H1 (cell line): ENCODE results near the gene MICALL1. TPM values are rescaled to one million over a fixed set of nuclear protein-coding genes. Genes with fewer than 3 reads are reported as not detected.

Source experiments
- CTCF ChIA-PET: fragments of 300-600 bp; sonication (Branson Sonifier 250); formaldehyde crosslinking; loops from one replicate; lab custom pipeline; 2021; ENCODE audit not compliant: partially characterized antibody; lab: Charles Lee
- POLR2A ChIA-PET: fragments of 300-600 bp; sonication (Branson Sonifier 250); formaldehyde crosslinking; loops from one replicate; lab custom pipeline; 2021; ENCODE audit warnings: inconsistent platforms; ENCODE audit not compliant: partially characterized antibody; lab: Charles Lee
- DNase-seq, 2 experiments: peaks; one replicate each; pipeline versions ENCODE4 v3.0.0 to v3.0.0-alpha.2; 2010 to 2022; ENCODE audit warnings: low spot score in 2 of 2, low read depth in 1 of 2, mixed read lengths in 1 of 2
- FAIRE-seq: peaks from 2 replicates; lab custom pipeline; 2011; peaks lifted over from hg19 to GRCh38; lab: Jason Lieb, UNC
- H2AFZ ChIP-seq: 2 replicates; pipeline ENCODE4 v1.8.1; 2012; ENCODE audit warnings: low read length, inconsistent platforms
- H2AK5ac ChIP-seq: 2 replicates; pipeline ENCODE4 v1.6.1; 2013; ENCODE audit warnings: low read depth, low read length
- H2BK120ac ChIP-seq: replicated peaks from 2 replicates; pipeline ENCODE3; 2013; ENCODE audit warnings: low read depth, low read length, inconsistent platforms
- H2BK12ac ChIP-seq: 2 replicates; pipeline ENCODE4 v1.6.1; 2013; ENCODE audit warnings: low read depth, low read length
- H2BK15ac ChIP-seq: 2 replicates; pipeline ENCODE4 v1.6.1; 2013; ENCODE audit warnings: low read length
- H2BK20ac ChIP-seq: 2 replicates; pipeline ENCODE4 v1.6.1; 2013; ENCODE audit warnings: low read length
- H2BK5ac ChIP-seq: 2 replicates; pipeline ENCODE4 v1.6.1; 2013; ENCODE audit warnings: low read depth, low read length
- H3K14ac ChIP-seq: 2 replicates; pipeline ENCODE4 v1.6.1; 2013; ENCODE audit warnings: inconsistent platforms; ENCODE audit not compliant: insufficient read length
- H3K18ac ChIP-seq: 2 replicates; pipeline ENCODE4 v1.6.1; 2013; ENCODE audit warnings: low read length; ENCODE audit errors: extremely low read depth
- H3K23ac ChIP-seq: 2 replicates; pipeline ENCODE4 v1.6.1; 2013; ENCODE audit warnings: inconsistent platforms; ENCODE audit not compliant: insufficient read length
- H3K23me2 ChIP-seq: 2 replicates; pipeline ENCODE4 v1.6.1; 2013; ENCODE audit warnings: low read depth, low read length
- H3K27ac ChIP-seq: 2 replicates; pipeline ENCODE4 v1.6.1; 2011; ENCODE audit warnings: low read depth, low read length, inconsistent platforms
- H3K27me3 ChIP-seq, 4 experiments: replicated peaks in 1 of 4; 1 replicate in 1 of 4; 2 replicates in 3 of 4; pipeline versions ENCODE4 v1.6.1 to v1.8.1; 2011 to 2013; ENCODE audit warnings: low read length in 3 of 4, mild to moderate bottlenecking in 3 of 4, inconsistent platforms in 2 of 4, mixed read lengths in 2 of 4, moderate library complexity in 1 of 4; ENCODE audit not compliant: control insufficient read depth in 3 of 4, insufficient read depth in 3 of 4; ENCODE audit errors: extremely low read depth in 1 of 4
- H3K36me3 ChIP-seq, 4 experiments: 2 replicates each; pipeline versions ENCODE4 v1.6.1 to v1.8.1; 2011 to 2013; ENCODE audit warnings: mild to moderate bottlenecking in 4 of 4, low read length in 3 of 4, moderate library complexity in 2 of 4, control low read depth in 1 of 4, inconsistent platforms in 1 of 4; ENCODE audit not compliant: insufficient read depth in 4 of 4, control insufficient read depth in 2 of 4
- H3K4ac ChIP-seq: replicated peaks from 2 replicates; pipeline ENCODE3; 2013; ENCODE audit warnings: low read length, low read depth, mixed read lengths, inconsistent platforms; ENCODE audit not compliant: insufficient read length
- H3K4me1 ChIP-seq, 4 experiments: replicated peaks in 1 of 4; 1 replicate in 1 of 4; 2 replicates in 3 of 4; pipeline versions ENCODE4 v1.6.1 to v1.8.1; 2011 to 2013; ENCODE audit warnings: low read length in 3 of 4, inconsistent platforms in 2 of 4, mixed read lengths in 1 of 4; ENCODE audit not compliant: insufficient read depth in 4 of 4, control insufficient read depth in 3 of 4
- H3K4me2 ChIP-seq, 2 experiments: 2 replicates each; pipeline versions ENCODE4 v1.6.1 to v1.8.1; 2011 to 2013; ENCODE audit warnings: low read depth in 2 of 2, low read length in 2 of 2, control low read depth in 1 of 2, inconsistent platforms in 1 of 2, mild to moderate bottlenecking in 1 of 2; ENCODE audit not compliant: insufficient read depth in 1 of 2
- H3K4me3 ChIP-seq, 4 experiments: fragments of 200-600, 300-600 bp in 1 of 4; sonication (generic), shearing (Covaris generic), sonication (Bioruptor Twin) in 1 of 4; 2 replicates each; pipeline versions ENCODE4 v1.5.1 to v1.8.1; 2011 to 2016; ENCODE audit warnings: low read length in 4 of 4, low read depth in 3 of 4, control low read depth in 2 of 4, inconsistent platforms in 2 of 4, mild to moderate bottlenecking in 2 of 4, mixed read lengths in 1 of 4, moderate library complexity in 1 of 4; ENCODE audit not compliant: insufficient read depth in 2 of 4; ENCODE audit errors: extremely low read depth in 1 of 4
- H3K56ac ChIP-seq: replicated peaks from 2 replicates; pipeline ENCODE3; 2013; ENCODE audit warnings: low read depth, mild to moderate bottlenecking, mixed read lengths, low read length, inconsistent platforms; ENCODE audit not compliant: insufficient read length
- H3K79me1 ChIP-seq: 2 replicates; pipeline ENCODE4 v1.6.1; 2013; ENCODE audit warnings: low read depth, low read length, control low read depth
- H3K79me2 ChIP-seq, 2 experiments: 2 replicates each; pipeline versions ENCODE4 v1.6.1 to v1.8.1; 2012 to 2013; ENCODE audit warnings: low read length in 2 of 2, mild to moderate bottlenecking in 2 of 2, inconsistent platforms in 1 of 2; ENCODE audit not compliant: insufficient read depth in 2 of 2, control insufficient read depth in 1 of 2
- H3K9ac ChIP-seq, 4 experiments: replicated peaks in 1 of 4; 1 replicate in 1 of 4; 2 replicates in 3 of 4; pipeline versions ENCODE4 v1.6.1 to v1.8.1; 2011 to 2013; ENCODE audit warnings: low read depth in 3 of 4, low read length in 3 of 4, control low read depth in 2 of 4, mild to moderate bottlenecking in 2 of 4, moderate library complexity in 2 of 4, inconsistent platforms in 1 of 4; ENCODE audit errors: extremely low read depth in 1 of 4
- H3K9me3 ChIP-seq, 2 experiments: 2 replicates each; pipeline versions ENCODE4 v1.6.1 to v1.8.1; 2012 to 2013; ENCODE audit warnings: mild to moderate bottlenecking in 2 of 2, moderate library complexity in 2 of 2, control low read depth in 1 of 2, inconsistent platforms in 1 of 2, low read depth in 1 of 2, low read length in 1 of 2, mixed read lengths in 1 of 2; ENCODE audit not compliant: insufficient read depth in 2 of 2
- H4K20me1 ChIP-seq, 2 experiments: replicated peaks in 1 of 2; 2 replicates each; pipeline versions ENCODE3 to v1.8.1; 2011 to 2013; ENCODE audit warnings: inconsistent platforms in 2 of 2, low read length in 2 of 2, mild to moderate bottlenecking in 1 of 2; ENCODE audit not compliant: insufficient read depth in 2 of 2, control insufficient read depth in 1 of 2
- H4K5ac ChIP-seq: 2 replicates; pipeline ENCODE4 v1.6.1; 2013; ENCODE audit warnings: low read length, low read depth, mixed read lengths, inconsistent platforms; ENCODE audit not compliant: insufficient read length
- H4K8ac ChIP-seq: 2 replicates; pipeline ENCODE4 v1.8.0; 2013; ENCODE audit warnings: mild to moderate bottlenecking, moderate library complexity, low read length, inconsistent platforms; ENCODE audit not compliant: insufficient read depth; ENCODE audit errors: extremely low read depth
- H4K91ac ChIP-seq: replicated peaks from 2 replicates; pipeline ENCODE3; 2013; ENCODE audit warnings: low read length, mixed read lengths, inconsistent platforms; ENCODE audit not compliant: insufficient read length
- FOSL1 ChIP-seq: IDR thresholded peaks from 2 replicates; pipeline ENCODE4 v1.6.1; 2011; ENCODE audit warnings: mild to moderate bottlenecking, low read depth, low read length, moderate library complexity; ENCODE audit not compliant: insufficient read depth
- WGBS, 2 experiments: shearing (Covaris generic) in 1 of 2; methylation state at CpG; one replicate each; pipeline versions ENCODE4 v1.1.6 to v1.1.7; 2013 to 2015; ENCODE audit warnings: low lambda C conversion rate in 2 of 2, mixed read lengths in 2 of 2, inconsistent platforms in 1 of 2, low coverage in 1 of 2, missing lambda C conversion rate in 1 of 2; ENCODE audit not compliant: insufficient replicate concordance in 2 of 2, insufficient coverage in 1 of 2, insufficient read length in 1 of 2; ENCODE audit errors: extremely low coverage in 1 of 2, missing lambda C conversion rate in 1 of 2; 5-methylcytosine and 5-hydroxymethylcytosine counted together
- polyA plus RNA-seq, 7 experiments: library from polyadenylated mRNA; depleted of rRNA in 3 of 7; stranded (reverse) in 5 of 7; unstranded in 2 of 7; fragments of >200 nt in 5 of 7; fragments of 200-250 nt in 2 of 7; gene quantifications; 1 replicate in 5 of 7; 2 replicates in 1 of 7; 4 replicates in 1 of 7; pipeline versions ENCODE4 v1.2.1 to v1.2.3, GENCODE V29; 2011 to 2013; ENCODE audit warnings: missing spikeins in 2 of 7, mixed read lengths in 2 of 7
- total RNA-seq: library from RNA; stranded (reverse); fragmentation: NEBNext Ultra II Directional; extraction: Animal tissue kit (Norgen Biotek cat#: 25700); gene quantifications from 2 replicates; pipeline ENCODE4 v1.2.1, GENCODE V29; 2021

Gene MICALL1
- total and polyA plus RNA-seq, 2 of the 8 experiments (the other 6 are each of a cell fraction or from before 2014, with no cell fraction given): 17.7 to 32.1 TPM

GRCh38 chr22:37926771-37927636 lies 20.9 kb downstream of the MICALL1 start:
- H2BK5ac ChIP-seq: no peak overlapping the region
- H2BK12ac ChIP-seq: no peak overlapping the region
- H2BK15ac ChIP-seq: no peak overlapping the region
- no peak overlapping the region for H2AFZ ChIP-seq
- no peak overlapping the region for H3K4me2 ChIP-seq
- TF ChIP-seq FOSL1: no peak
- no peak overlapping the region for H3K56ac ChIP-seq
- WGBS, 2 experiments: 93% methylated on average over 31 of the region's 32 CpGs; no CpG with 5 or more reads in 1 of the 2 experiments
- no peak overlapping the region for H4K91ac ChIP-seq
- no peaks in the 10 kb centered on the region for H3K79me2 ChIP-seq
- no peak overlapping the region for H2BK20ac ChIP-seq
- H3K36me3 ChIP-seq: peaks cover 3 to 13% (median 8%) of the 10 kb centered on the region in 4 experiments; a peak in 7 of 8 replicates
- POLR2A ChIA-PET: interaction anchor here (0.6 to 2.6 kb wide), 6 partner anchors 15 to 67 kb away, joined by 3 to 8 read pairs (median 3); partner anchors contain the start of gene MICALL1
- no peaks in the 10 kb centered on the region for H3K79me1 ChIP-seq
- no peaks in the 10 kb centered on the region for H3K9me3 ChIP-seq
- DNase-seq (no peak), FAIRE-seq (no peak)
- H2BK120ac ChIP-seq: no peak overlapping the region
- H3K14ac ChIP-seq: no peak overlapping the region
- no peaks in the 10 kb centered on the region for H3K4me1 ChIP-seq
- H2AK5ac ChIP-seq: no peak overlapping the region
- H3K18ac ChIP-seq: no peak overlapping the region
- H4K5ac ChIP-seq: no peak overlapping the region
- no peak overlapping the region for H4K8ac ChIP-seq
- CTCF ChIA-PET: interaction anchor here (0.6 to 10.4 kb wide), 10 partner anchors 9 to 227 kb away, joined by 3 to 158 read pairs (median 4); partner anchors contain the start of gene MICALL1
- H3K23me2 ChIP-seq: no peaks in the 10 kb centered on the region
- H3K23ac ChIP-seq: no peak overlapping the region
- H3K4ac ChIP-seq: no peak overlapping the region
- no peak overlapping the region for H3K4me3 ChIP-seq
- no peak overlapping the region for H3K9ac ChIP-seq
- no peak overlapping the region for H3K27ac ChIP-seq
- no peaks in the 10 kb centered on the region for H3K27me3 ChIP-seq
- H4K20me1 ChIP-seq: peaks cover 0 to 4% of the 10 kb centered on the region in 2 experiments
